ENCODE data around the gene SMPD3. TPM values are rescaled to one million over a fixed set of nuclear protein-coding genes. Genes with fewer than 3 reads are reported as not detected.
"Not testable (repeated sequence)": the region's sequence is repeated elsewhere in the genome, so short reads cannot be mapped to it uniquely, and the experiment has no call there.

Gene SMPD3
- 1 to 10 TPM in 1 of 3 donors, under 1 TPM in 2; 0.67 to 1.1 (median 0.97) TPM for polyA plus RNA-seq (ENCODE audit: insufficient read length in 3 of 3)

DNA sequence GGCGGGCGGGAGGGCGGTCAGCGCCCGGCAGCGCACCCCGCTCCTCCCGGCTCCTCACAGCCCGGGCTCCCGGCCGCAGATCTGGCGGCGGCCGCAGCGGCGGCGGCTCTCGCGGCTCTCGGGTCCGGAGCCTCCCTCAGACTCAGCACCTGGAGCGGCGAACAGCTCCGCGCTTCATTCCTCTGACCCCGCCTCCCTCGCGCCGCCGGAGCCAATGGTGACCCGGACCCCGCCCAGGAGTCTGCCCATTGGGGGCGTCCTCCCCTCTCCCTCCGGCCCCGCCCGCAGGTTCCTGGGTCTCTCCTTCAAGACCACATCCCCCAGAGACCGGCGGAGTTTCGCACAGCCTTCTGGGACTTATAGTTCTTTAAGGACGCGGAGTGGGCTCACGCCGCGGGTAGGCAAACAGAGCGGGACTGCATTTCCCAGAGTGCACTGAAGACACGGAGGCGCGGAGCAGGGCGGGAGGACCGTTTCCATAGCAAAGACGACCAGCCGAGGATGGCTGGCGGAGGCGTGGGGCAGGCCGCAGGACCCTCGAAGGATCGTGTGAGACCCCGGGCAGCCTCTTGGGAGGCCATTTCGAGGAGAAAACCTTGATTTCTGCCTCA is at the start of gene SMPD3:
TSS of gene SMPD3 (minus strand) at position 149 of the 611 bp plus-strand sequence. CDS start 76,327 bp downstream, outside the sequence.
- DNase-seq (ENCODE audit: low read depth in 3 of 3, low spot score in 2 of 3): peak; percentile 90 to 98 (median 94)

DNA sequence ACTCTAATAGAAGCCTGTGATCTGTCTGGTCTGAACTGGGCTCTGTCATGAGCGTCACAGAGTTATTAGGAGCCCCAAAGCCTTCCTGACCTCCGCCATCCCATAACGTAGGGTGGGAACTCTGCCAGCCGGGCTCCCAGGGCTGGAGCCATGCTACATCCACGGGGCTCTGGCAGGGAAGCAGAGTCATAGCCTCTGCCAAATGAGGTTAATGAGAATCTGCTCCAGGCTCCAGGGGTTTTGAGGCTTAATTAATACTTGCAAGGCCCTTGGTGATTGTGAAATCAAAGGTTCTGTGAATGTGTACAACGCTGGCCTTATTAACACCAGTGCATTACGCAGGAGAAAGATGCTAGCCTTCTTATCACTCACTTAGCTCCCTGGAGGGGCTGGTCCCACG is 48.4 kb upstream of the SMPD3 start:
- DNase-seq (ENCODE audit: low read depth in 3 of 3, low spot score in 2 of 3): no peak

DNA sequence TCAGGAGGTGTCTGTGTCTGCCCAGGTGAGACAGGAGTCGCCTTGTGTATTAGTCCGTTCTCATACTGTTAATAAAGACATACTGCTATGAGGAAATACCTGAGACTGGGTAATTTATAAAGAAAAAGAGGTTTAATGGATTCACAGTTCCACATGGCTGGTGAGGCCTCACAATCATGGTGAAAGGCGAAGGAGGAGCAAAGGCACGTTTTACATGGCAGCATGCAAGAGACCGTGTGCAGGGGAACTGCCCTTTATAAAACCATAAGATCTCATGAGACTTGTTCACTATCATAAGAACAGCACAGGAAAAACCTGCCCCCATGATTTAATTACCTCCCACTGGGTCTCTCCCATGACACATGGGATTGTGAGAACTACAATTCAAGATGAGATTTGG is 46.0 kb upstream of the SMPD3 start:
- DNase-seq (ENCODE audit: low read depth in 3 of 3, low spot score in 2 of 3): not testable (repeated sequence)

DNA sequence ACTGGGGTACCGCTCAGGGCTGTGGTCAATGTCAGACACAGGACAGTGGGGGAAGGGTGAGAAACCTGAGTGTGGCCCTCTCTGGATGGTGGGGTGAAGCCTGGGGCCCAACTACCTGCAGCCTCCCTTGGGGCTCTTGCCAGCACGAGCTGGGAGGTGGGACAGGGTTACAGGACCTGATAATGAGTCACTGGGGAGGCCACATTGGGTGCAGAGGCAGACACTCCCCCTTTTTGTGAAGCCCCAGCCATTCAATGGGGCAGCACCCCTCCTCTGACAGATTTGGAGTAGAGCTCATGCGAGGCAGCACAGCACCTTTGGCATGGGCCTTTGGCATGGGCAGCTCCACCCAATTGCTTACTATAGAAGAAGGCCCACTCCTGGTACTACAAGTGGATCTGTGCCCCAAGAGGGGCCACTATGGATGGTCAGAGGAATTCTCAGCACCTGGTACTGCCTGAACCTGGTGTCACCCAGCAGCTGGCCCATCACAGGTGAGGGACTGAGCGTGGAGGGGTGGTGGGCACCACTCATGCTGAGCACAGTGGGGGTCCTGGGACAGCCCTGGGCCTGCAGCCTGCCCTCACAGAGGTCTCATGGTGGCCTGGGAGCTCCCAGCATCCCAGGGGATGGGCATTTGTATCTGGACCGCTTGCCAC is 45.2 kb upstream of the SMPD3 start:
- DNase-seq (ENCODE audit: low read depth in 3 of 3, low spot score in 2 of 3): no peak

DNA sequence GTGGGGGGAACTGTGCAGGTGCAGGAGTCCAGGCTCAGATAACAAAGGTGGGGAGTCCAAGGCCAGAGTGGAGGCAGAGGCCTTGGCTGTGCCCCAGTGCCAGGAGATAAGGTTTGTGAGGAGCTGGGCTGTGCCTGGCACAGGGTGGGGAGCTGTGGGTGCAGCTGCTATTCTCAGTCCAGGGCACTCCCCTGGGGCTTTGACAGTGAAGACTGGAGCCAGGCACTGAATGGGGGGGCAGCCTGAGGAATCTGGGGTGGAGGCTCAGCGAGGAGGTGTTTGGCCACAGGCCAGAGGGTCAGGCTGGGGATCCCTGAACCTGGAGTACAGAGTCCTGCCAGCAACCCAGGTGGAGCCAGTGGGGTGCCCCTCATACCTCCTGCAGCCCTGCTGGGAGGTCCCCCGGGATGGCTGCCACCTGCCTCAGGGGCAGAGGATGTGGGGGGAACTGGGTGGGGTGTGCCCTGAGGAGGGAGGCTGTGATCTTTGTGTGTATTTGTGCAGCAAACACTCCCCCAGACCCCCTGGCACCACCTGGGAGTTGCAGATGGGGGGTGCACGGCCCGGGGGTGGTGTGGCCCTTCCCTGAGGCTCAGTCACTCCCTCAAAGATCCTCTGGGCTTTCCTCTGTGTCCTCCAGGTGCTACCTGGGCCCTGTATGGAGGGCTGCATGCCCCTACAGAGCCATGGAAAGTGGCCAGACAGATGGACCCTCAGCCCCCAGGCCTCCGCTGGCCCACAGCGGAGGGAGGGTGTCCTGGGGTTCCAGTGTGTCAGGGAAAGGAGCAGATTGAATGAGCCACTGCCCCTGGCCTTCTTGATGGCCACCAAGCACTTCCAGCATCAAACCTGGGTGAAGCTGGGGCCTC is 44.5 kb upstream of the SMPD3 start:
- no peak for DNase-seq (ENCODE audit: low read depth in 3 of 3, low spot score in 2 of 3)

DNA sequence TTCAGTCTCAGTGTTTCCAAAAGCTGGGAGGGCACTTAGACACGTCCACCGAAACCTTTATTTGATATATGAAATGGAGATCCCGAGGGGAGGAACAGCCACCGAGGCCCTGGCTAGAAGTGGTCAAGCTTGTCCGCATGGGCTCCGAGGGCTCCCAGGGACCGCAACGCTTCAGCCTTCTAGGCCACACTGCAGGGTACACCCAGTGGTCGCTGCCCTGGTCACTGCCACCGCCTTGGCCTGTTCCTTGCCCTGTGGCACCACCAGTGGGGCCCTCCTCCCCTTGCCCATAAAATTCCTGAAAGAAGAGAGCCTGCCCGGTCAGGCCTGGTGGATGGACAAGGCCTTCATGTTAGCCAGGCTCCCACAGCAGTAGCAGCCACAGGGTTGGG is 43.8 kb upstream of the SMPD3 start:
- no peak for DNase-seq (ENCODE audit: low read depth in 3 of 3, low spot score in 2 of 3)

DNA sequence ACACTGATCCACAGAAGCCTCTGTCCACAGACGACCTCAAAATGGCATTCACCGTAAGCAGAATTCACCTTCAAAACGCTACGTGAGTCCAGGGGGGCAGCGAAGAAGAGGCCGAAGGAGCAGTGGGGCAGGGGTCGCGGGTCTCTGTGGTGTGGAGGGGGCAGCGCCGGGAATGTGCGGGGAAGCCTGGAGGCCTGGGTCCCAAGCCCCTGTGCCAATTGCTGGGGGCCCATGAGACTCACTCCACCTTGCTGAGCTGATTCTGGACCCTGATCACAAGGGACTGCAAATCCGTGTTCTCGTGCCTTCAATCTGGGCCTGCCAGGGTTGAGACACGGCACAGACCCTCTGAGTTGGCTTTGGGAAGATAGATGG is 43.3 kb upstream of the SMPD3 start:
- no peak for DNase-seq (ENCODE audit: low read depth in 3 of 3, low spot score in 2 of 3)

DNA sequence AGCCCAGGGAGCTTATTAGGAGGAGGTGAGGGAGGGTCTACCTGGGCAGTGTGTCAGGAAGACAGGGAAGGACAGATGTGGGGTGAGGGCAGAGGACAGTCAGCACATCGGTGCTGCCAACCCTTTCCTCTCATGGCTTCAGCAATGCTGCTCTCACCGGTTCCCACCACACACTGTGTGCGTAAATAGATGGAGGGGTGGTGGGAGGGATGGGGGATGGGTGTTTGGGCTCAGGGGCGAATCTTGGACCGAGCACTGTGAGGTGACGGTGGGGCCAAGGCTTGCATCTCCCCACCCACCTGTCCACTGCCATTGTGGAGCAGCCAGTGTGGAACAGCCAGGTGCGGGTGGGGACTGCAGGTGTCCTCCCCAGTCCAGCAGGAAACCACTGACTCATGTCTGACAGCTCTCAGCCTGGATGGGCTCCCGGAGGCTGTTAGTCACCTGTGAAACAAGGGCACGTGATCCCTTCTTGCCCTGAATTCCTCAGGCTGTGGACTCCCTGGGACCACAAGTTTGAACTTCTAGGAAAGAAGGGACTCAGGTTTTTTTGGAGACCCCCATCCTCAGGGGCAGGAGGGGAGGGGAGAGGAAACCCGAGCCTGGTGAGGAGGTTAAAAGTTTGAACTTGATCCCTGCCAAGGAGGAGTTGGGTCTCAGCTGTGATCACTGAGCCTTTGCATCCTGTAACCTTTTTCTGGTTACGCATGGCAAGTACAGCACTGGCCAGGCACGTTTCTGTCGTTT is 42.7 kb upstream of the SMPD3 start:
- DNase-seq (ENCODE audit: low read depth in 3 of 3, low spot score in 2 of 3): peak in 2 of 3 donors; percentile 29 to 43

DNA sequence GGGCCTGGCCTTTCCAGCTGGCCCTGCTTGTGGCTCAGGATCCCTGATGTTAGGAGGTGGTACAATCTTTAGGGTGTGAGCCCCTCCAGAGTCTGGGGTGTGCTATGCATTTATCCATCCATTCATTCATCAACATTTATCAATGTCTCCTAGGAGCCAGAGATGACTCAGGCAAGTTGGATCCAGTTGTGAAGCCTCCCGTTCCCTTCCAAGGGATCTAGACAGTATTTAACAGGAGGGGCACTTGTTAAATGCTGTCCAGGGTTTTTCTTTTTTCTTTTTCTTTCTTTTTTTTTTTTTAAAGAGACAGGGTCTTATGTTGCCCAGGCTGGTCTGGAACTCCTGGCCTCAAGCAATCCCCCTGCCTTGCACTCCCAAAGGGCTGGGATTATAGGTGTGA is 42.0 kb upstream of the SMPD3 start:
- DNase-seq (ENCODE audit: low read depth in 3 of 3, low spot score in 2 of 3): no peak

DNA sequence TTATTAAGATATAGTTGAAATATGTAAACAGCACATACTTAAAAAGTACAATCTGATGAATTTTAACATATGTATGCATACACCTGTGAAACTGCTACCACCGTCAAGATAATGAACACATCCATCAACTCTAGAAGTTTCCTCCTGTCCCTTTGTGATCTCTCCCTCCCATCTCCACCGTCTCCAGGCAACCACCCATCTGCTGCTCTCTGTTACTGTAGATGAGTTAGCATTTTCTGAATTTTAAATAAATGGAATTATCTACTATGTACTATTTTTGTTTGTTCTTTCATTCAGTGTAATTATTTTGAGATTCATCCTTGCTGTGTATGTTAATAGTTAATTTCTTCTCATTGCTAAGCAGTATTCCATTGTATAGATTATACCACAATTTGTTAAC is 40.2 kb upstream of the SMPD3 start:
- DNase-seq (ENCODE audit: low read depth in 3 of 3, low spot score in 2 of 3): no peak

DNA sequence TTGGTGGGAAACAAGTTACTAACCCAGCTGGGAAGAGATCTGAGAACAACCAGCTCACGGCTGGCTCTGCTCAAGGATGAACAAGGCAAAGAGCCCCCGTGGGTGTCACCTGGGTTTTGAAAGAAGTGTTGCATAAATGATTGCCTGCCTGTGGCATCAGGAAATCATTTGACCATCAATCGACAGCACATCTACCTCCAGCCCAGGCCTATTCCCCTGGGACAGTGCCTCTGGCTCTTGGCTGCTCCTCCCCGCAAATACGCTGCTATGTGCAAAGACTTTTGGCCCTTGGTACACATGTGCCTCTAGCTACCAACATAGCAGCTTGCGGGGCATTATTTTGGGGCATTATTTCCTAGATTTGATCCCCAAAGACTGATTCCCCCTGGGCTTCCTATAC is 39.4 kb upstream of the SMPD3 start:
- DNase-seq (ENCODE audit: low read depth in 3 of 3, low spot score in 2 of 3): no peak

DNA sequence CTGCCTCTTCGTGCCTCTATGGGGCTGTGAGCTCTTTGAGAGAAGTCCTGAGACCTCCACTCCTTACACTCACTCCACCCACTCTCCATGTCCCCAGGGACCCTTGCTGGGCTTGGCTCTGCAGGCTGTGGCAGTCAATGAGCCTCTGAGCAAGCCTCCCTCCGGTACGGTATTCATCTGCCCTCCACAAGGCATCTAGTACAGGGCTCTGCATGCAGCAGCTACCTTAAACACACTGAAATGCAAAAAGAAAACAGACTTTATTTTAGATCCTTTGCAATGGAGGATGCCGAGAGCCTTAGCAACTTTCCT is 38.9 kb upstream of the SMPD3 start:
- DNase-seq (ENCODE audit: low read depth in 3 of 3, low spot score in 2 of 3): no peak

DNA sequence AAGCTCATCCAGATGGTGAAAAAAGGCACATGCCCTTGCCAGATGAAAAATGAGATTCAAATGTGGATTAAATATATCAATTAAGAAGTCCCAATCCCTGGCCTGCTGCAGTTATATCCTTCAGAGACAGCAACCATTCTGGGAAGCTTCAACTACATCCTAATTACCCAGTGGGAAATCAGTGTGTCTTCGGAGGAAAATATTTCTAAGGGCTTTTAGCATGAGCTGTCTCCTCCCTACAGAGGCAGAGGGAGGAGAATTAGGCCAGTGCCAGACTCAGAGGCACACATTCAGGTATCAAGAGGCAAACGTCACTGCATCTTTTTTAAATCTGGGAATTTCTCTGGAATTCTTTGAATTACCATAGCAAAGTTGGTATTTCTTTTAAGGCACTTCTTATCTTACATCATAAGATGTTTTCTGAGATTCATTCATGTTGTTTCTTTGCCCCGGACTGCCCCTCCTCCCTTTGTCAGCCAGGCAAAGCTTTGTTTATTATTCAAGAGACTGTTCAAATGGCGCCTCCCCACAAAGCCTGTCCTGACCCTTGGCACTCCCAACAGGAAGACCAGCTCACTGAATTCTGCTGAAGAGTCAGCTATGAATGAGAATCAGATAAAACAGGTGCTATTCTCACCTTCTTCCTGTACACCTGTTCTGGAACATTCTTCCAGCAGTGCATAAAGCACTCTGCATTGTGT is 38.3 kb upstream of the SMPD3 start:
- no peak for DNase-seq (ENCODE audit: low read depth in 3 of 3, low spot score in 2 of 3)

DNA sequence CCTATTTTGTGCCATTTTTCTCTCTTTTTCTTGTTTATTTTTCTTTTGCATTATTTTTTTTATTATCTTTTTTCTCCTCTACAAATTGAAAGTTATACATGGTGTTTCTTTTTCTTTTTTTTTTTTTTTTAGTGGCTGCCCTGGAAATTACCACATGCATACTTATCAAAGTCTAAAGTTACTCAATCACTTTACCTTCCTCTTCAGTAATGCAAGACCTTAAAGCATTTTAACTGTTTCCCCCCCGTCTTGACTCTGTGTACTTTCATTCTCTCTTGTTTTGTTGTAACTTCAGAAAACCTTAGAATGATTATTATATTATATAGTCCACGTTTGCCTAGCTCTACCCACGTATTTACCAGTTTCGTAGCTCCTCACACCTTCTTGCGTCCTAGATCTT is 33.3 kb upstream of the SMPD3 start:
- DNase-seq (ENCODE audit: low read depth in 3 of 3, low spot score in 2 of 3): no peak

DNA sequence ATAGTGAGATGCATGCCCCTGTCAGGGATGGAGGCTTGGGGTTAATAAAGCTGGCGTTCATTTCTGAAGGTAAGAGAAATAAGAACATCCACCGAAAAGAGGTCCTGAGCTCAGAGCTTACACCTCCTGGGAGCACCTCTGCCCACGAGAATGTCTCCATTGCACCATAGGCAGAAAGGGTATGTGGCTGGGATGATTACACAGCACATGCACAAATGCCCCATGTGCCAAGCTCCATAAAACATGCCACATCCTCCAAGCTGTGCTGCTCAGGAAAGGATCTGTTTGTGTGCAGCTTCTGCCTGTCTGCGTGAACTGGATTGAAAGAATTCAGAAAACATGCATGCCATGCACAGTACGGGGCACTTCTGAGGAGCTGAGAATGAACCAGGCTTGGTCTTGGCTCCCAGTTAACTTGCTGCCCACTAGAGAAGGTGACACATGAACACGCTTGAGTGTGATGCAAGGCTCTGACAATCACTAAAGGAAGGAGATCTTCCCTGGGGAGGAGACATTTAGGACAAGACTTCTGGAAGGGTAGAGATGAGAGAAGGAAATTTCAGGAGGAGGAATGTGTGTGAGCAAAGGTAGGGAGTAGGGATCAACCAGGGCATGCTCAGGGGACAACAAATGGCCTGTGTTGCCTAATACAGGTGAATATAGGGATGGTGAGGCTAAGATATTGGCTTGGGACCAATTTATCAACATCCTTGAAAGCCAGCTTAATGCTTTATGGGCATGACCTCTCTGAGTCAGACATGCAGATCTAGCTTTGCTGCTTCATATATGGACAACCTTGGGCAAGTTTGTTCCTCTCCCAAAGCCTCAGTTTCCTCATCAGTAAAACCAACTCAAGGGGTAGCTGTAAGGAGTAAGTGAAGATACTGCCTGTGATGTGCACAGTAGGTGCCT is 32.0 kb upstream of the SMPD3 start:
- no peak for DNase-seq (ENCODE audit: low read depth in 3 of 3, low spot score in 2 of 3)

DNA sequence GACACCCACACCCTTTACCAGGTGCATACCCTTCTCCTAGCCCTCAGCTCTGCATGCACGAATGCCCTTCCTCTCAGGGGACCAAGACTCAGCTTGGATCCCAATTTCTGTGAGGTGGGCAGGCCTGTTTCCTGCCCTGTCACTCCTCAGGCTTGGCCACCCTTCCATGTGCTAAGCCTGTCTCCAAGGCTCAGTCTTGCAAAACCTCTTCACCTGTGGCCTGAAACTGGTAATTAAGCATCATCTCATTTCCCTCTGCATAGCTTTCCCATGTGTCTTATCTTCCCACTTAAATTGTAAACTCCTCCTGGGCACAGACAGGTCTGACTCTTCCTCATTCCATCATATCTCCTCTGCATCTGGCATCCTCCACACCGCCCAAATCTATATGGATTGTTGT is 31.0 kb upstream of the SMPD3 start:
- no peak for DNase-seq (ENCODE audit: low read depth in 3 of 3, low spot score in 2 of 3)

DNA sequence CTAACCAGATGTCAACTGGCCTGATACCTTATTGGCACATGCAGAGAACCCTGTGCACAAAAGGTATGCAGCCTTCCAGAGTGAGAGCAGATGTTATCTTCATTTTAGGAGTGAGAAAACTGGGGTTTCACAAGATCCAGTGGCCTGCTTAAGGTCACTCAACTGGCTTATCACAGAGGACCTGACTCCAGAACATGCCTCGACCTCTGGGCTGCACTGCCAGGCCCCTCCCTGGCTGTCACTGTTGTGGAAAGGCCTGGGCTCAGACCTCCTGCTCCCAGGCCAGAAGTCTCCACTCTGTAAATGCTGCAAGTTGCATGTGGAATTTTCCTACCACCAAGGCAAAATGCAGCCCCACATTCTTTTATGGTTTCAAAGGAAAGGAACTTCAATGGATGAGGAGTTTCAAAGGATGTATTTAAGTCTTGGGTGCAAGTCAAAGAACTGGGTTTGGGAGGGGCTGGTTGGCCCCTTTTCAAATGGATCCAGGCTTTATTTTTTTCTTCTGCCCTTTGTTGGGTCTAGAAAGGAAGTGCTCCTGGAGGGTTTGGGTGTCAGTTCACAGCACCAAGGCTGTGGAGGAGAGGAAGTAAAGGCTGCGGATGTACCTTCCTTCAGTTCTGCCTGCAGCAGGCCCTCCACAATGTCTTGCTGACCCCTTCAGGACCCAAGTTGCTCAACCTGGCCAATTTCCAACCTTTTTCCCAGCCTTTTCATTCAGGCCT is 30.4 kb upstream of the SMPD3 start:
- DNase-seq (ENCODE audit: low read depth in 3 of 3, low spot score in 2 of 3): no peak

DNA sequence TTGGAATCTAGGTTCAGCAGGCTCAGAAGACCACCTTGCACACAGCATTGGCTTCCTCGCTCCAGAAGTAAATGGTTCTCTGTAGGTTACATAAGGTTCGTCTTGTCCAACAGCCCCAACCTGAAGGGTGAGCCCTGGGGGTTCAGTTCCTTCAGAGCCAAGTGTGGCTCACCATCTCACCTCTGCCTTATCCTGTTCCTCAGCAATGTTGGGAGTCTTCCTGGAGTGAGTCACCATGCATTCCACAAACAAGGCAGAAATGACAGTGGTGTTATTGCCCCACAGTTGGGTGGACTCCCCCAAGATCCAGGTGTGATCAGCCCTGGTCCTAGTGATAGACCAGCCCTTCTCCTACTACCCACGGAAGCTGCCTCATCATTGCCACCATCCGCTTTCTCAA is 26.8 kb upstream of the SMPD3 start:
- no peak for DNase-seq (ENCODE audit: low read depth in 3 of 3, low spot score in 2 of 3)
